Gastroesophageal sphincter (tissue), 4 donors: ENCODE results near the gene TET1. TPM values are rescaled to one million over a fixed set of nuclear protein-coding genes. Genes with fewer than 3 reads are reported as not detected.

ENCODE experiments used
- ATAC-seq: fragments of 150-250 bp; one replicate; pipeline ENCODE4 v1.9.1; 2016; ENCODE audit warnings: mild to moderate bottlenecking, moderate library complexity
- H3K27ac ChIP-seq, 4 donors: fragments of 200-600 bp; sonication (generic) in 3 of 4; 1 replicate in 3 of 4; 2 replicates in 1 of 4; pipeline ENCODE4 v1.5.1; 2016 to 2019
- H3K27me3 ChIP-seq: fragments of 200-600 bp; sonication (generic); one replicate; pipeline ENCODE4 v1.5.1; 2019
- H3K36me3 ChIP-seq, 2 donors: fragments of 200-600 bp; sonication (generic); one replicate each; pipeline ENCODE4 v1.5.1; 2019; ENCODE audit warnings: control low read depth in 1 of 2
- H3K4me1 ChIP-seq, 3 donors: fragments of 200-600 bp; sonication (generic); 1 replicate in 2 of 3; 2 replicates in 1 of 3; pipeline ENCODE4 v1.5.1; 2016 to 2019; ENCODE audit warnings: control low read depth in 2 of 3
- H3K4me3 ChIP-seq, 2 donors: fragments of 200-600 bp; sonication (generic); one replicate each; pipeline ENCODE4 v1.5.1; 2019; ENCODE audit warnings: mild to moderate bottlenecking in 1 of 2, moderate library complexity in 1 of 2
- H3K9me3 ChIP-seq, 3 donors: fragments of 200-600 bp; sonication (generic); one replicate each; pipeline ENCODE4 v1.5.1; 2017 to 2019; ENCODE audit warnings: control low read depth in 2 of 3
- EP300 ChIP-seq: sonication (generic); formaldehyde crosslinking; IDR thresholded peaks from one replicate; pipeline ENCODE4 v1.6.1; 2017; ENCODE audit warnings: antibody characterized with exemption, mild to moderate bottlenecking
- POLR2A ChIP-seq, 2 donors: fragments of 450-650 bp; IDR thresholded peaks; one replicate each; pipeline ENCODE4 v1.6.1; 2017; ENCODE audit warnings: antibody characterized with exemption in 2 of 2, mild to moderate bottlenecking in 2 of 2, moderate library complexity in 1 of 2
- POLR2AphosphoS5 ChIP-seq: sonication (generic); formaldehyde crosslinking; IDR thresholded peaks from one replicate; pipeline ENCODE4 v1.6.1; 2017; ENCODE audit warnings: antibody characterized with exemption
- WGBS, 2 donors: methylation state at CpG; one replicate each; pipeline ENCODE4 v1.1.5; 2018; ENCODE audit warnings: low coverage in 1 of 2; 5-methylcytosine and 5-hydroxymethylcytosine counted together
- total RNA-seq, 4 donors: library from RNA; depleted of rRNA; stranded (reverse); fragments of >200 nt; gene quantifications; one replicate each; pipeline ENCODE4 v1.1.0, GENCODE V29; 2016
- TF ChIP-seq, protein P1 (sequence below), 4 experiments: fragments of 200-600 bp in 2 of 4; fragments of 450-650 bp in 2 of 4; sonication (generic) in 1 of 4; IDR thresholded peaks; one replicate each; pipeline ENCODE4 v1.5.1; 2017 to 2019; ENCODE audit warnings: antibody characterized with exemption in 4 of 4, mild to moderate bottlenecking in 2 of 4, moderate library complexity in 2 of 4

TET1 gene
- total RNA-seq, 4 donors from 2014 or later = 7.2 to 14.5 (median 9.8) TPM

DNA sequence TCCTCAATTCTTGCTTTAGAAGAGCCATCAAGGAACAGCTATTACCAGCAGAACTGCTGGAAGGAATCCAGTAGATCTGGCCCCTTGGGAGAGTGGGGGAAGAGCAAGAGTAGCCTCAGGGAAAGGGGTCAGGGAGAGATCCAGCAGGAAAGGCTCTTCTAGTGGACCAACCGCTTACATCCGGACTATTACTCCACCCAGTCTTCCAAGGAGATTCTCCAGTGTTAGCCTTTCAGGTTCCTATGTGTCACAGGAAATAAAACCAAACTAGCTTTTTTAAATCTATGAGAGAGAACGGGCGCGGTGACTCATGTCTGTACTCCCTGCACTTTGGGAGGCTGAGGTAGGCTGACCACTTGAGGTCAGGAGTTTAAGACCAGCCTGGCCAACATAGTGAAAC is 34.3 kb downstream of the TET1 start:
- Histone ChIP-seq H3K27me3 (no peaks in the 10 kb centered on the region), H3K36me3 (peaks cover 0 to 4% of the 10 kb centered on the region in 2 donors), H3K27ac (no peak overlapping the region), H3K4me3 (no peak overlapping the region), H3K9me3 (no peaks in the 10 kb centered on the region), H3K4me1 (peaks cover 0 to 9% (median 3%) of the 10 kb centered on the region in 3 donors)
- TF ChIP-seq POLR2A (IDR thresholded peaks at IDR 0.05) = no peak
- no peak for TF ChIP-seq POLR2AphosphoS5
- 68% methylated on average over 5 of the region's 5 CpGs; no CpG with 5 or more reads in 1 of the 2 donors for WGBS, 2 donors
- no peak for ATAC-seq

DNA sequence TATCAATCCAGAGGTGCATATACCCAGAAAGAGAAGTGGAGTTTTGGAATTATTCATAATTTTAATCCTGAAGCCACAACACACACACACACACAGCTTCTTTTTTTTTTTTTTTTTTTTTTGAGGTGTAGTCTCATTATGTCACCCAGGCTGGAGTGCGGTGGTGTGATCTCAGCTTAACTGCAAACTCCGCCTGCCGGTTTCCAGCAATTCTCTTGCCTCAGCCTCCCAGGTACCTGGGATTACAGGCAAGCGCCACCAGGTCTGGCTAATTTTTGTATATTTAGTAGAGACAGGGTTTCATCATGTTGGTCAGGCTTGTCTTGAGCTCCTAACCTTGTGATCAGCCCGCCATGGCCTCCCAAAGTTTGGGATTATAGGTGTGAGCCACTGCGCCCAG is 35.4 kb downstream of the TET1 start:
- TF ChIP-seq EP300 (no peak), POLR2A (IDR thresholded peaks at IDR 0.05) (no peak), POLR2AphosphoS5 (no peak)
- TF ChIP-seq, protein P1, sequence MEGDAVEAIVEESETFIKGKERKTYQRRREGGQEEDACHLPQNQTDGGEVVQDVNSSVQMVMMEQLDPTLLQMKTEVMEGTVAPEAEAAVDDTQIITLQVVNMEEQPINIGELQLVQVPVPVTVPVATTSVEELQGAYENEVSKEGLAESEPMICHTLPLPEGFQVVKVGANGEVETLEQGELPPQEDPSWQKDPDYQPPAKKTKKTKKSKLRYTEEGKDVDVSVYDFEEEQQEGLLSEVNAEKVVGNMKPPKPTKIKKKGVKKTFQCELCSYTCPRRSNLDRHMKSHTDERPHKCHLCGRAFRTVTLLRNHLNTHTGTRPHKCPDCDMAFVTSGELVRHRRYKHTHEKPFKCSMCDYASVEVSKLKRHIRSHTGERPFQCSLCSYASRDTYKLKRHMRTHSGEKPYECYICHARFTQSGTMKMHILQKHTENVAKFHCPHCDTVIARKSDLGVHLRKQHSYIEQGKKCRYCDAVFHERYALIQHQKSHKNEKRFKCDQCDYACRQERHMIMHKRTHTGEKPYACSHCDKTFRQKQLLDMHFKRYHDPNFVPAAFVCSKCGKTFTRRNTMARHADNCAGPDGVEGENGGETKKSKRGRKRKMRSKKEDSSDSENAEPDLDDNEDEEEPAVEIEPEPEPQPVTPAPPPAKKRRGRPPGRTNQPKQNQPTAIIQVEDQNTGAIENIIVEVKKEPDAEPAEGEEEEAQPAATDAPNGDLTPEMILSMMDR (IDR thresholded peaks at IDR 0.05) = no peak
- H3K27me3 ChIP-seq = no peaks in the 10 kb centered on the region
- no peak overlapping the region for H3K27ac ChIP-seq
- 71 to 100% methylated on average over 1 to 3 of the region's 6 CpGs for WGBS, 2 donors
- H3K4me1 ChIP-seq = peaks cover 0 to 20% (median 5%) of the 10 kb centered on the region in 3 donors
- no peak overlapping the region for H3K4me3 ChIP-seq
- H3K9me3 ChIP-seq = no peaks in the 10 kb centered on the region
- no peak for ATAC-seq
- peaks cover 0 to under 1% of the 10 kb centered on the region in 2 donors for H3K36me3 ChIP-seq

DNA sequence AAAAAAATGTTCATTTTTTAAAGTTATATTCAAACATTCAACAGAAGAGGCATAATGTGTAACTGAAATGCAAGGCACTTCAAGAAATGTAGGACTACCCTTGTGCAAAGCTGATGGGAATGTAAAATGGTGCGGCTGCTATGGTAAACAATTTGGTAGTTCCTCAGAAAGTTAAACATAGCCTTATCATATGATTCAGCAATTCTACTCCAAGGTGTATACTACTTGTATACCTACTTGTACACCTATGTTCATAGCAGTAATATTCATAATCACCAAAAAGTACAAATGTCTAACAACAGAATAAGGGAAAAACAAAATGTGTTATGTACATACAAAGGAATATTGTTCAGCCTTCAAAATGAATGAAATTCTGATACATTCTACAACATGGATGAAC is 37.3 kb downstream of the TET1 start:
- no peaks in the 10 kb centered on the region for H3K27me3 ChIP-seq
- H3K4me1 ChIP-seq = peaks cover 0 to 39% (median 7%) of the 10 kb centered on the region in 3 donors
- H3K27ac ChIP-seq = no peak overlapping the region
- no peaks in the 10 kb centered on the region for H3K9me3 ChIP-seq
- 83 to 94% methylated on average over 1 of the region's 1 CpG for WGBS, 2 donors
- no peak overlapping the region for H3K4me3 ChIP-seq
- TF ChIP-seq POLR2AphosphoS5 = no peak
- TF ChIP-seq POLR2A (IDR thresholded peaks at IDR 0.05) = no peak
- TF ChIP-seq, protein P1 (IDR thresholded peaks at IDR 0.05) = no peak
- no peak for TF ChIP-seq EP300
- H3K36me3 ChIP-seq = no peaks in the 10 kb centered on the region
- no peak for ATAC-seq

DNA sequence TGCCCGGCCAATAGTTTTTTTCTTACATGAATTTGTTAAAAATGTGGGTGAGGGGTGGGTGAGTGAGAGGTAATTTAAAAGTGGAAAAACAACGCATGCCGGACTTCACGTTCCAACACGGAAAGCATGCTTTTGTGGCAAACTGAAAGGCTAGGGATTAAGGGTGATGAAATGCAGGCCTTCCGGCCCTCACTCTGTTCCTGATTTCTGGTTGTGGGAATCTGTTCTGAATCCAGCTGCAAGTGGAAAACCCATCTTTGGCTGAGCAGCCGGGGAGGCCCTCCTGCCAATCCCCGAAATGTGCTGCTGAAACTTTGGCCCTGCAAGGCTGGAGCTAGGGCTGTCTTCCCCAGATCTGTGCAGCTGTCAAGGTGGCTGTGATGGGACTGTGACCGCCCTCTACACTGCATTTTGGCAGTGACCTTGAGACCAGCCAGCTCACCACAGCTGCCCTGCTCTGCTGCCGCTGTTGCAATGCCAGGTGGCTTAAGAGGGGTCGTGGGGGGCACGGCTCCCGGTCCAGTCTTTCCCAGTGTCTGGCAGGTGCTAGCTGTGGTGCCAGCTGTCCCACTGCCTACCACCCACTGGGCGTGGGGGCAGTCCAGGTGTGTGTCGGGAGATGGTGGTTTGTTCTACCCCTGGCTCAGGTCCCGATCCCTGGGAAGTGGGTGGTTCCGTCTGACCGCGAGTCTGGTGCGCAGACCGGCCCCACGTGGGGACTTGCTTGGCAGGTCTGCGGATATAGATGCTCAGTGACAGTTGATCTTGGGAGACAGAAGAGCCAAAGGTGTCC is 39.0 kb downstream of the TET1 start:
- H3K4me1 ChIP-seq = peaks cover 0 to 45% (median 7%) of the 10 kb centered on the region in 3 donors
- peak overlapping the region; percentile 36 to 84 (median 76) for H3K27ac ChIP-seq
- no peaks in the 10 kb centered on the region for H3K27me3 ChIP-seq
- H3K36me3 ChIP-seq = no peaks in the 10 kb centered on the region
- H3K9me3 ChIP-seq = no peaks in the 10 kb centered on the region
- TF ChIP-seq EP300 (no peak), POLR2AphosphoS5 (peak; percentile 92)
- ATAC-seq = peak; percentile 64
- 4 to 27% methylated on average over 5 of the region's 23 CpGs for WGBS, 2 donors
- H3K4me3 ChIP-seq = peak overlapping the region; percentile 35 to 50

DNA sequence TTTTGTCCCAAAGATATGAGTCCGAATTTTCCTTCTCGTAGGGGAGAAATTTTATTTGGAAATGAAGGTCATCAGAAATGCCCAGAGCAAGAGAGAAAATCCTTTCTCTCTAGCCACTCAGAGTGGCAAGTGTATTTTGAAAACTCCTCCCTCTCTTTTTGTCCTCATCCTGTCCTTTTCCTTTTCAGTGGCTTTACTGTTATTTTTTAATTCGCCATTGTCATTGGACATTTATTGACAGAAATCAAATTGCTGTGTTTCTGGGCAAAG is 39.6 kb downstream of the TET1 start:
- Histone ChIP-seq H3K4me1 (peaks cover 0 to 45% (median 7%) of the 10 kb centered on the region in 3 donors), H3K9me3 (no peaks in the 10 kb centered on the region), H3K4me3 (peak overlapping the region; percentile 35 to 50), H3K36me3 (no peaks in the 10 kb centered on the region), H3K27ac (peak overlapping the region; percentile 13 to 84 (median 76)), H3K27me3 (no peaks in the 10 kb centered on the region)
- ATAC-seq = no peak
- 0 to 18% methylated on average over 3 of the region's 3 CpGs for WGBS, 2 donors
- TF ChIP-seq POLR2A (IDR thresholded peaks at IDR 0.05) (no peak), POLR2AphosphoS5 (no peak), EP300 (no peak)
- TF ChIP-seq, protein P1 (IDR thresholded peaks at IDR 0.05) = no peak
